ENCODE data around the gene CDYL.

GRCh38 chr6:4888841-4889240 lies 112.6 kb downstream of the CDYL start:
- no peak for TF ChIP-seq CTCF (IDR thresholded peaks at IDR 0.05; ENCODE audit: insufficient read depth, low read length, poor library complexity, severe bottlenecking)
- TF ChIP-seq EZH2phosphoT487 (conservative IDR thresholded peaks at IDR 0.05; ENCODE audit: low read length): no peak

All from SU-DHL-6 (cell line).